LHCN-M2 (cell line): Measurements from ENCODE around the gene BBOX1. TPM values are rescaled to one million over a fixed set of nuclear protein-coding genes. Genes with fewer than 3 reads are reported as not detected.
"Not testable (repeated sequence)": the region's sequence is repeated elsewhere in the genome, so short reads cannot be mapped to it uniquely, and the experiment has no call there.

ENCODE experiments used
- DNase-seq: peaks from one replicate; pipeline ENCODE4 v3.0.0-alpha.2; 2012; ENCODE audit warnings: low read depth
- total RNA-seq: library from RNA; depleted of rRNA; stranded (reverse); fragments of >200 nt; gene quantifications from 2 replicates; pipeline ENCODE4 v1.2.3, GENCODE V29; 2014

BBOX1 gene
- total RNA-seq, 1 experiment from 2014 or later = not detected

- DNase-seq = peak; percentile 17
These were observed 84.1 kb downstream of the BBOX1 start for GRCh38 chr11:27124514-27125264.

DNA sequence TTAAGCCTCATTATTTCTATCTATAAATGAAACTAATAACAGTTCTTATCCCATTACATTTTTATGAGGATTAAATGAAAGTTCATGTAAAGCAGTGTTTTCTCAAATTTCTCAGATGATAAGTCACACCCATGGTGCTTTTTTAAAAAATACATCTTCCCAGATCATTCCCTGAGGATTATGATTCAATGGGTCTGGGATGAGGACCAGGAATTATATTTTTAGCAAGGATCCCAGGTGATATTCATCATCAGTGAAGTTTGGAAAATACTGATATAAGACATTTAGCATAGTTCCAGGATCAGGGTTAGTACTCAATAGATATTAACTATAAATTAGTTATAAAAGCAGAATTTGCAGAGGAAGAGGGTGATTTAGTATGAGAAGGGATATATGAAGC lies 89.1 kb downstream of the BBOX1 start:
- no peak for DNase-seq

DNA sequence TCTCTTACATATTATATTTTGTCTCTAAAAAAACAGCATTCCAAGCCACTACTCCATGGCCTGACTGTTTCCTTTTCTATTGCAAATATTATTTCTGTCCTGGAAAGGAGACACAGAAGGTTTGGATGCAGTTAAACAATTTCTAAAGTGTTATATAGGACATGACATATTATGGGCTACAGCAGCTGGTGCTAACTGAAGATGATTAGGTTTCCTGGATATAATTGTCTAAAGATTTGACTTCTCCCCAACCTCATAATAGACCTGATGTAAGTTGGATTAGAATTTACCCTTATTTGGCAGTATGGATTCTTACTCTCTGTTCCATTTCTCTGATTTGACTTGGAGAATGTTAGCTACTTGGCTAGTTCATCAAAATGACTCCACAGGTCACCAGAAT lies 90.2 kb downstream of the BBOX1 start:
- no peak for DNase-seq

- DNase-seq = not testable (repeated sequence)
These were observed 95.3 kb downstream of the BBOX1 start for GRCh38 chr11:27135924-27136329.

GRCh38 chr11:27138716-27139115 lies 98.1 kb downstream of the BBOX1 start:
- DNase-seq = no peak

- DNase-seq = no peak
These were observed 99.2 kb downstream of the BBOX1 start for GRCh38 chr11:27139742-27140367.

- no peak for DNase-seq
These were observed 101.0 kb downstream of the BBOX1 start for GRCh38 chr11:27141576-27141975.

GRCh38 chr11:27147916-27148315 lies 107.3 kb downstream of the BBOX1 start:
- DNase-seq = no peak

DNA sequence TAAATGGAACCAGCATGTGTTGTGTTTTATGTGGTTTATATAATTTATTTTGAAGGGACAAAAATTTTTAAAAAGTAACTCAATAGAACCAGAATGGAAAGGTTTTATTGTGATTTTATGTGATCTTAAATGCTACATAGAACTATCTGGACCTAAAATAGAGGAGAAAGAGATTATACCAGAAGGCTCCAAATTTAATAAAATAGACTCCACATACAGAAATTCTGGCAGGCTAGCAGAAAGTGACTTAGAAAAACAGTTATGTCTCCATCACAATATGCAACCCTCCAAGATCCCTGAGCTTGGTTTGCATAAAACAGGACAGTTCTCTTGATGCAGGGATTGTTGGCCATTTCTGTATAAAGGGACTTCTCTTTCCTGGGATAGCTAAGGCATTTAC lies 107.9 kb downstream of the BBOX1 start:
- no peak for DNase-seq

- no peak for DNase-seq
These were observed 109.5 kb downstream of the BBOX1 start for GRCh38 chr11:27150098-27150497.

DNA sequence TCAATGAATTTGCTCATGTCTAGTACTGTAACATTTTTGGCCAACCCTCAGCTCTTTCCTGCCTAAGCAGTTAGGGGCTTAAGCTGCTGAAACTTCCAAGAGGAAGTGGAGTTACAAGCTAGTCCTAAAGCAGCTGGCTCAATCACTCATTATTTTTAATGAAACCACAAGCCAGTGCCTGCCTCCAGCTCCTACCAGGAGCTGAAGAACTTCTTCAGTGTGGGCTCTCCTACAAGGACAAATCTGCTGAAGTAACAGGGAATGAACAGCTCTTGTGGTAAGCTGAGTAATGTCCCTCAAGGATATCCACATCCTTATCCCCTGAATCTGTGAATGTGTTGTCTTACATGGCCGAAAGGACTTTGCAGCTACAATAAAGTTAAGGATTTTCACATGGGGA lies 112.5 kb downstream of the BBOX1 start:
- DNase-seq = peak; percentile 76

DNA sequence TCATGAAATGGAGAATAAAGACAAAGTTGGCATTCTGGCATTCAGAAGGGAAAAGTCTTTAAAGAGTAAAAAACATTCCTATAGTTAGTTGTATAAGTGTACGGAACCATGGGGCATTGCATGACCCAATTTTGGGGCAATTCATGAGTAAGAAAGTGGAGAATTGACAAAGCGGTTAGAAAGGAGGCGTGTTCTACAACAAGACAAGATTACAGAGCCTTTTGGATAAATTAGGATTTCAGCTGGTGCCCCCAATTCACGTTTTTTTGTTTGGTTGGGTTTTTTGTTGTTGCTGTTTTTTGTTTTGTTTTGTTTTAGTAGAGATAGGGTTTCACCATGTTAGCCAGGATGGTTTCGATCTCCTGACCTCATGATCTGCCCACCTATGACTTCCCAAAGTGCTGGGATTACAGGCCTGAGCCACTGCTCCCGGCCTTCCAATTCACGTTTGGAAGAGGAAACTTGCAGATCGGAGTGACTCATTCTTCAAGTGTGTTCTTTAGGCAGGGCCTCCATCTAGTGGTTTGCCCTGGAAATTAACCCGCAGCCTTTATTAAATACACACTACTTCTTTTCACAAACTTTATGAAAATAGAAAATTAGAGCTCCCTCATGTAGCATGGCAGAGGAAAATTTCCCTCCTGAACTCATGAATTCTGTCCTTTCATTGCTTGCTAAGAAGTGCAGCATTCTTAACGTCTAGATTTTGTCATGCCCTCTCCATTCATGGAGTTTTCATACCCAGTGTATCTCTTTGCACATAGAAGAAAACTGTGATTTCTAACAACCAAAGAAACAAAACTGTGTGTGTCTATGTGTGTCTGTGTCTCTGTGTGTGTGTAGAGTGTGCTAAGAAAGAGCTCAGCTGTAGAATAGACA lies 118.1 kb downstream of the BBOX1 start:
- peak; percentile 73 for DNase-seq

- no peak for DNase-seq
These were observed 118.7 kb downstream of the BBOX1 start for GRCh38 chr11:27159335-27159679.

- DNase-seq = peak; percentile 14
These were observed 120.5 kb downstream of the BBOX1 start for GRCh38 chr11:27161071-27161470.

DNA sequence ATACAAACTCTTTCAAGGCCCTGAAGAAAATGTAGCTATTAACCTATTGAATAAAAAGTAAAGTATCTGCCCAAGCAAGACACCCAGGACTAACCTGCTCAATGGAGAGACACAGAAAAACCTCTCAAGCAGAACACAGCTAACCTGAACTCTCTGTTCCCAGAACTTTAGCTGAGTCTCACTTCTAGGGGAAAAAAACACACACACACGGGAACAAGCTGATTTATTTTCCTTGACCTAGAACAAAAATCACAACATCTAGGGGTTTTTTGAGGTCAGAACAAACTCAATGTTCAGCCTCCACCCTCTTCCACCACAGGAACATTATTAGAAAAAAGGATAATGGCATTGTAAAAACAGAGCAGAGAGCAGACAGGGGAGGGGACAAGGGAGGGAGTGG lies 121.6 kb downstream of the BBOX1 start:
- DNase-seq = no peak

GRCh38 chr11:27166130-27166529 lies 125.5 kb downstream of the BBOX1 start:
- DNase-seq = no peak

DNA sequence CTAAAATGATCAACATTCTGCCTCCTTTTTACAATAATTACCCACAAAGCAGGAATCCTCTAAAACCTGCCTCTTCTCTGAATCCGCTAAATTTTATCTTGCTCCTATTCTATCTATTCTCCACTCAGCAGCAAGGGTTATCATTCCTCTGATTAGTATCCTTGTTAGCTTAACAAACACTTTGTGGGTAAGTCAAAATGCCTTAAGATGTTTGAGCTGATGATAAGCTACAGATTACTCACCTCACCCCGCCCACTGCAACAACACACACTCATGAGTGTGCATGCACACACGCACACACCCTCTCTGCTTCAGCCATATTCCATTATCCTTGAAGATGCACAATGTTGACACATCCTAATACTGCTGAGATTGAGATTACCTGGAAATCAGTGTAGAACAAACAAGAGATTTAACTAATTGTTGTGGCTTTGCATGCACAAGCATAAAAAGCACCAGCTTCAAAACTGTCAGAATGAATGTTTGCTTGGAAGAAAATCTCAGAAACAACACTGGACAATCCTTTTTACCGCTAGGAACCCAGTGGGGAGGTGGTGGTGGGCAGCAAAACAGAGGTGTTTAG lies 130.9 kb downstream of the BBOX1 start:
- DNase-seq = no peak

DNA sequence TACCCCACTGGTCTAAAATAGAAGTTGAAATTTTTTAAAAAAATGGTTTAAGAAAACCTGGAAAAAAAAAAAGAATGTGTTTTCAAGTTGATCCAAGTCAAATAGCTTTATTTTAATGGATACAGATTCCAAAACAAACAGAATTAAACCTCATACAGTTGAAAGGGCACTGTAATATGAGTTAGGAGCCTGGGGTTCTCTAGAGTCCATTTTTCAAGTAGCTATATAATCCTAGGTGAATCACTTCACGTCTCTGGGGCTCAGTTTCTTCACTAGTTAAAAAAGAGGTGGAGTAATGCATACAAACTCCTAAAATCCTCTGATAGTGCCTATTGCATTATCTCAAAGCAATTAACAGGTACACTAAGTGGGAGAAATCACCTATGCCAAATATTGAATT lies 132.9 kb downstream of the BBOX1 start:
- DNase-seq = no peak

- no peak for DNase-seq
These were observed 133.4 kb downstream of the BBOX1 start for GRCh38 chr11:27174021-27174420.

GRCh38 chr11:27174672-27175210 lies 134.1 kb downstream of the BBOX1 start:
- no peak for DNase-seq

GRCh38 chr11:27175562-27175961 lies 134.9 kb downstream of the BBOX1 start:
- DNase-seq = not testable (repeated sequence)
